Type B pancreatic cell (in vitro differentiated cells): ENCODE results near the gene PRDX5. TPM values are rescaled to one million over a fixed set of nuclear protein-coding genes. Genes with fewer than 3 reads are reported as not detected.

Experiments
- DNase-seq: peaks from one replicate; pipeline ENCODE4 v3.0.0; 2021; ENCODE audit warnings: mixed read lengths; ENCODE audit not compliant: unreplicated experiment; ENCODE audit errors: extremely low spot score
- H3K27ac Mint-ChIP-seq: 2 replicates; pipeline ENCODE4 v1.8.0; 2021; ENCODE audit warnings: mild to moderate bottlenecking, mixed read lengths
- H3K27me3 Mint-ChIP-seq: 2 replicates; pipeline ENCODE4 v1.8.0; 2021; ENCODE audit warnings: mixed read lengths
- H3K36me3 Mint-ChIP-seq: 2 replicates; pipeline ENCODE4 v1.8.0; 2021; ENCODE audit warnings: mixed read lengths
- H3K4me1 Mint-ChIP-seq: one replicate; pipeline ENCODE4 v1.8.0; 2021; ENCODE audit warnings: mixed read lengths; ENCODE audit not compliant: unreplicated experiment
- H3K4me3 Mint-ChIP-seq: 2 replicates; pipeline ENCODE4 v1.8.0; 2021; ENCODE audit warnings: mild to moderate bottlenecking, mixed read lengths
- H3K9me3 Mint-ChIP-seq: 2 replicates; pipeline ENCODE4 v1.8.0; 2021; ENCODE audit warnings: mixed read lengths
- total RNA-seq: library from RNA; stranded (reverse); gene quantifications from 2 replicates; pipeline ENCODE4 v1.2.1, GENCODE V29; 2021; ENCODE audit warnings: low replicate concordance
- TF ChIP-seq, protein P1 (sequence below): fragments of 200-600 bp; sonication (generic); conservative IDR thresholded peaks from 2 replicates; pipeline ENCODE4 v1.5.0; 2021; ENCODE audit warnings: antibody characterized with exemption, mild to moderate bottlenecking

The PRDX5 gene
- total RNA-seq, 1 donor from 2014 or later: 166 TPM

GRCh38 chr11:64298966-64299846 is 18.7 kb upstream of the PRDX5 start:
- peaks cover 6% of the 10 kb centered on the region for H3K4me1 Mint-ChIP-seq
- peaks cover 74% of the 10 kb centered on the region for H3K27me3 Mint-ChIP-seq
- H3K4me3 Mint-ChIP-seq: peak overlapping the region; percentile 73
- TF ChIP-seq, protein P1, sequence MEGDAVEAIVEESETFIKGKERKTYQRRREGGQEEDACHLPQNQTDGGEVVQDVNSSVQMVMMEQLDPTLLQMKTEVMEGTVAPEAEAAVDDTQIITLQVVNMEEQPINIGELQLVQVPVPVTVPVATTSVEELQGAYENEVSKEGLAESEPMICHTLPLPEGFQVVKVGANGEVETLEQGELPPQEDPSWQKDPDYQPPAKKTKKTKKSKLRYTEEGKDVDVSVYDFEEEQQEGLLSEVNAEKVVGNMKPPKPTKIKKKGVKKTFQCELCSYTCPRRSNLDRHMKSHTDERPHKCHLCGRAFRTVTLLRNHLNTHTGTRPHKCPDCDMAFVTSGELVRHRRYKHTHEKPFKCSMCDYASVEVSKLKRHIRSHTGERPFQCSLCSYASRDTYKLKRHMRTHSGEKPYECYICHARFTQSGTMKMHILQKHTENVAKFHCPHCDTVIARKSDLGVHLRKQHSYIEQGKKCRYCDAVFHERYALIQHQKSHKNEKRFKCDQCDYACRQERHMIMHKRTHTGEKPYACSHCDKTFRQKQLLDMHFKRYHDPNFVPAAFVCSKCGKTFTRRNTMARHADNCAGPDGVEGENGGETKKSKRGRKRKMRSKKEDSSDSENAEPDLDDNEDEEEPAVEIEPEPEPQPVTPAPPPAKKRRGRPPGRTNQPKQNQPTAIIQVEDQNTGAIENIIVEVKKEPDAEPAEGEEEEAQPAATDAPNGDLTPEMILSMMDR: no peak
- H3K9me3 Mint-ChIP-seq: no peaks in the 10 kb centered on the region
- no peak for DNase-seq
- H3K27ac Mint-ChIP-seq: no peak overlapping the region
- H3K36me3 Mint-ChIP-seq: no peaks in the 10 kb centered on the region

GRCh38 chr11:64299847-64300648 is 17.9 kb upstream of the PRDX5 start, which contains the start of gene CATSPERZ:
Gene CATSPERZ, plus strand, starts transcription at chr11:64300358. Its CDS starts 53 bp downstream, at chr11:64300411.
- Mint-ChIP-seq H3K4me3 (peak within 1 kb of the TSS; percentile 80), H3K4me1 (peaks cover 9% of the 10 kb centered on the region), H3K9me3 (no peaks in the 10 kb centered on the region), H3K27me3 (peaks cover 65% of the 10 kb centered on the region), H3K27ac (peak within 1 kb of the TSS; percentile 76), H3K36me3 (no peaks in the 10 kb centered on the region)
- DNase-seq: no peak
- TF ChIP-seq, protein P1: no peak

GRCh38 chr11:64303109-64304031 is 14.6 kb upstream of the PRDX5 start:
- Mint-ChIP-seq H3K27me3 (peaks cover 32% of the 10 kb centered on the region), H3K27ac (no peak overlapping the region), H3K9me3 (no peaks in the 10 kb centered on the region), H3K4me1 (peaks cover 20% of the 10 kb centered on the region), H3K4me3 (peak overlapping the region; percentile 93), H3K36me3 (no peaks in the 10 kb centered on the region)
- DNase-seq: no peak
- TF ChIP-seq, protein P1: no peak

DNA sequence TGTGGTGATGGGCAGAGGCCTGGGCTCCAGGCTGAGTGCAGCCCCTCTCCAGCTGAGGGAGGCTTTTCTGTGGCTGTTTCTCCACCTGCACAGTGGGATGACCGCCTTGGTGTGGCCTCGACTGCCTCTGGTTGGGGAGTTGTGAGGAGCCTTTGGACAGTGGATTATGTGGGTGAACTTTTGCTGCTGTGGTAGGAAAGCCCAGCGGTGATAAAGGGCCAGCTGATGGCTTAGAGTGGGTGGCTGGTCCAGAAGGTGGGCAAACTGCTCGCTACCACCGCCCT is 13.9 kb upstream of the PRDX5 start:
- DNase-seq: no peak
- peak overlapping the region; percentile 99 for H3K27ac Mint-ChIP-seq
- H3K9me3 Mint-ChIP-seq: no peaks in the 10 kb centered on the region
- TF ChIP-seq, protein P1: no peak
- H3K36me3 Mint-ChIP-seq: no peaks in the 10 kb centered on the region
- peaks cover 26% of the 10 kb centered on the region for H3K27me3 Mint-ChIP-seq
- peaks cover 20% of the 10 kb centered on the region for H3K4me1 Mint-ChIP-seq
- H3K4me3 Mint-ChIP-seq: peak overlapping the region; percentile 93

DNA sequence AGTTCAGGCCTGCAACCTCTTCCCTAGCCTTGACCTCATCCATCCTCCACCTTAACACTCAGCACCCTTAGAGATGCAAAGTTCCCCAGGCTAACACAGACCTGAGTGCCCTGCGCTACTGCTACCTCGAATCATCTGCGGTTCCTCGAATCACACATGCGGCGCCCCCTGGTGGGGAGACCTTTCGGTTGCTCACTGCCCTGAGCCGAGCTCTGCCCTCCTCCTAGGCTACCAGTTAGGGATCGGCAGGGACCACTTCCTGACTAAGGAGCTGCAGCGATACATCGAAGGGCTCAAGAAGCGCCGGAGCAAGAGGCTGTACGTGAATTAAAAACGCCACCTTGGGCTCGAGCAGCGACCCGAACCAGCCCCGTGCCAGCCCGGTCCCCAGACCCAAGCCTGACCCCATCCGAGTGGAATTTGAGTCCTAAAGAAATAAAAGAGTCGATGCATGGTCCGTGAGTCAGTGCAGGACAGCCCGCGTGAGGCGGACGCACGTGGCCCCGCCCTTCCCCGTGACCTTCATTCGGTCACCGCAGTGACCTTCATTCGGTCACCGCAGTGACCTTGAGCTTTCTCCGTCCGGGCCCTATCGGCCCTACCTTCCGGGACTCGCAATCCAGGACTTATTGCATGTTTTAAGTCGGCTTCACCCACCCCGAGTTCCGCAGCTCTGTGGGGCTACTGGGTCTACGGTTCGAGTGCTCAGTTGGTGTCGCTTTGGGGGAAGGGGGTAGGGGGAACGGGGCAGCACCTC is 13.4 kb upstream of the PRDX5 start:
- TF ChIP-seq, protein P1: peak; percentile 96
- Mint-ChIP-seq H3K9me3 (no peaks in the 10 kb centered on the region), H3K27ac (peak overlapping the region; percentile 99), H3K4me3 (peak overlapping the region; percentile 93), H3K36me3 (no peaks in the 10 kb centered on the region), H3K4me1 (peaks cover 20% of the 10 kb centered on the region), H3K27me3 (peaks cover 21% of the 10 kb centered on the region)
- peak; percentile 95 for DNase-seq
